ENCODE measurements around the gene LHPP.

DNA sequence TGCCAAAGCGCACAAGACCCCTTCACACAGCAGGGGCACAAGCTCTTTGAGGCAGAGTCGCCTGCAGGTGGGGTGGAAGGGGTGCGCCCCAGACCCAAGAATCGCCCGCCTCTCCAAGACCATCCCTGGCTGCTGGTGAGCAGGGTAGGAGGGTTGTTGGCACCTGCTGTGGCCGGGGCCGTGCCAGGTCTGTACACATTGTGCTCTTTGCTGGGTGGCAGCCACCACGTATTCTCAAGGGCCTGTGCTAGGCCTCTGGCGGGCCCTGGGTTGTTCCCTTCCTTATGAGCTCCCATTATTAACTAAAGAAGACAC is 84.4 kb downstream of the LHPP start:
- TF ChIP-seq POLR2A (IDR thresholded peaks at IDR 0.05) (no peak), POLR2AphosphoS5 (IDR thresholded peaks at IDR 0.05) (no peak), EP300 (IDR thresholded peaks at IDR 0.05) (no peak)
- TF ChIP-seq, protein P1, sequence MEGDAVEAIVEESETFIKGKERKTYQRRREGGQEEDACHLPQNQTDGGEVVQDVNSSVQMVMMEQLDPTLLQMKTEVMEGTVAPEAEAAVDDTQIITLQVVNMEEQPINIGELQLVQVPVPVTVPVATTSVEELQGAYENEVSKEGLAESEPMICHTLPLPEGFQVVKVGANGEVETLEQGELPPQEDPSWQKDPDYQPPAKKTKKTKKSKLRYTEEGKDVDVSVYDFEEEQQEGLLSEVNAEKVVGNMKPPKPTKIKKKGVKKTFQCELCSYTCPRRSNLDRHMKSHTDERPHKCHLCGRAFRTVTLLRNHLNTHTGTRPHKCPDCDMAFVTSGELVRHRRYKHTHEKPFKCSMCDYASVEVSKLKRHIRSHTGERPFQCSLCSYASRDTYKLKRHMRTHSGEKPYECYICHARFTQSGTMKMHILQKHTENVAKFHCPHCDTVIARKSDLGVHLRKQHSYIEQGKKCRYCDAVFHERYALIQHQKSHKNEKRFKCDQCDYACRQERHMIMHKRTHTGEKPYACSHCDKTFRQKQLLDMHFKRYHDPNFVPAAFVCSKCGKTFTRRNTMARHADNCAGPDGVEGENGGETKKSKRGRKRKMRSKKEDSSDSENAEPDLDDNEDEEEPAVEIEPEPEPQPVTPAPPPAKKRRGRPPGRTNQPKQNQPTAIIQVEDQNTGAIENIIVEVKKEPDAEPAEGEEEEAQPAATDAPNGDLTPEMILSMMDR (IDR thresholded peaks at IDR 0.05): no peak
